Spleen (tissue), 13 donors: ENCODE measurements around the gene CCSER2. TPM values are rescaled to one million over a fixed set of nuclear protein-coding genes. Genes with fewer than 3 reads are reported as not detected.
"Not testable (repeated sequence)": the region's sequence is repeated elsewhere in the genome, so short reads cannot be mapped to it uniquely, and the experiment has no call there.

ENCODE experiments used
- DNase-seq: peaks from one replicate; pipeline ENCODE4 v3.0.0-alpha.2; 2020
- H3K27ac ChIP-seq, 8 donors: fragments of 200-600 bp; sonication (generic) in 7 of 8; 1 replicate in 4 of 8; 2 replicates in 4 of 8; pipeline versions ENCODE4 v1.5.0 to v1.8.0; 2016 to 2021; ENCODE audit warnings: inconsistent platforms in 4 of 8, mild to moderate bottlenecking in 4 of 8, moderate library complexity in 1 of 8
- H3K27me3 ChIP-seq, 7 donors: fragments of 200-600 bp; sonication (generic) in 6 of 7; replicated peaks in 1 of 7; 1 replicate in 4 of 7; 2 replicates in 3 of 7; pipeline versions ENCODE4 v1.5.0 to v1.8.0; 2016 to 2021; ENCODE audit warnings: inconsistent platforms in 3 of 7, mild to moderate bottlenecking in 1 of 7
- H3K36me3 ChIP-seq, 6 donors: fragments of 200-600 bp; sonication (generic) in 5 of 6; 1 replicate in 4 of 6; 2 replicates in 2 of 6; pipeline versions ENCODE4 v1.5.0 to v1.8.0; 2016 to 2021; ENCODE audit warnings: inconsistent platforms in 2 of 6
- H3K4me1 ChIP-seq, 6 donors: fragments of 200-600 bp; sonication (generic) in 5 of 6; 1 replicate in 3 of 6; 2 replicates in 3 of 6; pipeline versions ENCODE4 v1.5.0 to v1.8.0; 2016 to 2021; ENCODE audit warnings: inconsistent platforms in 3 of 6
- H3K4me3 ChIP-seq, 8 donors: fragments of 200-600 bp; sonication (generic) in 7 of 8; 1 replicate in 4 of 8; 2 replicates in 4 of 8; pipeline versions ENCODE4 v1.5.0 to v1.8.0; 2016 to 2021; ENCODE audit warnings: inconsistent platforms in 4 of 8, mild to moderate bottlenecking in 4 of 8, moderate library complexity in 2 of 8
- H3K9me3 ChIP-seq, 8 donors: fragments of 200-600 bp; sonication (generic) in 7 of 8; 1 replicate in 4 of 8; 2 replicates in 4 of 8; pipeline versions ENCODE4 v1.5.0 to v1.8.0; 2016 to 2021; ENCODE audit warnings: inconsistent platforms in 4 of 8
- CTCF ChIP-seq, 11 experiments: fragments of 200-600 bp in 7 of 11; fragments of 450-650 bp in 4 of 11; sonication (generic) in 4 of 11; IDR thresholded peaks in 8 of 11; conservative IDR thresholded peaks in 3 of 11; 1 replicate in 7 of 11; 2 replicates in 4 of 11; pipeline versions ENCODE4 v1.4.0 to v1.8.0; 2016 to 2021; ENCODE audit warnings: antibody characterized with exemption in 11 of 11, inconsistent platforms in 4 of 11, mild to moderate bottlenecking in 1 of 11
- POLR2A ChIP-seq, 3 donors: fragments of 450-650 bp; IDR thresholded peaks; one replicate each; pipeline ENCODE4 v1.5.1; 2017; ENCODE audit warnings: antibody characterized with exemption in 3 of 3, mild to moderate bottlenecking in 1 of 3
- POLR2AphosphoS5 ChIP-seq, 3 donors: sonication (generic); formaldehyde crosslinking; IDR thresholded peaks; one replicate each; pipeline ENCODE4 v1.5.1; 2017; ENCODE audit warnings: antibody characterized with exemption in 3 of 3
- WGBS, 5 donors: extraction: QIAGEN DNeasy Blood & Tissue Kit in 3 of 5; methylation state at CpG; one replicate each; pipeline versions ENCODE4 v1.1.5 to v1.1.7; 2013 to 2018; 5-methylcytosine and 5-hydroxymethylcytosine counted together
- intact Hi-C: fragments of 100-400 bp; cut with DNase I; formaldehyde crosslinking; loops from one replicate; pipeline ENCODE4 v1.15.0; 2023; ENCODE audit warnings: low total_unique reads
- long read RNA-seq, 2 donors: transcript quantifications; one replicate each; lab custom pipeline, GENCODE V29; 2026
- polyA plus RNA-seq, 3 donors: library from polyadenylated mRNA; stranded (reverse); fragments of 200-250 nt; gene quantifications; one replicate each; pipeline ENCODE4 v1.2.1, GENCODE V29; 2013
- total RNA-seq, 7 donors: library from RNA; depleted of rRNA in 3 of 7; stranded (reverse); fragments of >200 nt in 3 of 7; fragmentation: NEBNext Ultra II Directional in 4 of 7; extraction: Animal tissue kit (Norgen Biotek cat#: 25700) in 4 of 7; gene quantifications; one replicate each; pipeline versions ENCODE4 v1.1.0 to v1.2.1, GENCODE V29; 2016 to 2021
- donor health status: healthy with polysubstance abuse.
- donor health status: DM: no; HTN: no; CAD: no; lungs with moderate emphysema.
- donor health status: DM: no; HTN: no; CAD: no.
- donor health status: Bipolar disorder and iron deficiency.
- donor health status: healthy.
- donor health status: DM: no; HTN: no; CAD: no.
- donor health status: DM: yes; HTN: yes; CAD: no.

The CCSER2 gene
- total RNA-seq, result 10 to 100 TPM; 38.9 to 61.4 (median 54.3) TPM
- 1 to 10 TPM; 5.3 to 8.1 (median 5.6) TPM for polyA plus RNA-seq
- long read RNA-seq, donor 1, partial matches to known transcripts, result 0 of 1 reads
- long read RNA-seq, donor 1, other reads (novel, unspliced or antisense), result 0 of 1 reads
- long read RNA-seq, donor 2, full-length matches to known transcripts, result 1 of 1 reads
- long read RNA-seq, donor 2, partial matches to known transcripts, result 0 of 1 reads
- long read RNA-seq, donor 2, other reads (novel, unspliced or antisense), result 0 of 1 reads

- Histone ChIP-seq H3K9me3 (no peaks in the 10 kb centered on the region), H3K36me3 (no peaks in the 10 kb centered on the region), H3K4me1 (peaks cover 13 to 54% (median 34%) of the 10 kb centered on the region in 6 donors), H3K27ac (peak within 1 kb of the TSS; percentile 63 to 99 (median 96)), H3K27me3 (no peaks in the 10 kb centered on the region), H3K4me3 (peak within 1 kb of the TSS; percentile 67 to 94 (median 86))
- TF ChIP-seq CTCF (IDR thresholded peaks at IDR 0.05 in 8 of 11, conservative IDR thresholded peaks at IDR 0.05 in 3 of 11) (peak in 2 of 11 experiments; percentile 2 to 30), POLR2A (IDR thresholded peaks at IDR 0.05) (peak in 2 of 3 donors; percentile 46 to 50), POLR2AphosphoS5 (IDR thresholded peaks at IDR 0.05) (peak; percentile 86 to 89 (median 88))
- intact Hi-C loops, result no loop called here
- 0 to 1% (median 0%) methylated on average over 7 to 104 of the region's 104 CpGs for WGBS, 5 donors
- DNase-seq, result peak; percentile 99
Observed at GRCh38 chr10:84328418-84329195, at the start of gene CCSER2. Gene CCSER2 (plus strand): TSS chr10:84328589. CDS start chr10:84371053, 42,464 bp downstream.

- intact Hi-C loops, H3K4me3 ChIP-seq, H3K9me3 ChIP-seq, H3K27ac ChIP-seq, H3K36me3 ChIP-seq, H3K4me1 ChIP-seq, DNase-seq: not testable (repeated sequence)
- 69 to 82% (median 80%) methylated on average over 23 to 31 of the region's 31 CpGs for WGBS, 5 donors
- peaks cover 0 to 27% (median 0%) of the 10 kb centered on the region in 7 donors for H3K27me3 ChIP-seq
Observed at GRCh38 chr10:84279876-84280475, 48.4 kb upstream of the CCSER2 start.

GRCh38 chr10:84286695-84287094 lies 41.7 kb upstream of the CCSER2 start:
- H3K4me3 ChIP-seq, result no peak overlapping the region
- no peak for DNase-seq

GRCh38 chr10:84288151-84288550 lies 40.2 kb upstream of the CCSER2 start:
- Histone ChIP-seq H3K4me1 (no peaks in the 10 kb centered on the region), H3K27me3 (no peaks in the 10 kb centered on the region), H3K9me3 (no peaks in the 10 kb centered on the region), H3K36me3 (no peaks in the 10 kb centered on the region), H3K4me3 (no peak overlapping the region), H3K27ac (no peak overlapping the region)
- 85 to 94% (median 93%) methylated on average over 1 of the region's 1 CpG for WGBS, 5 donors
- TF ChIP-seq POLR2AphosphoS5 (IDR thresholded peaks at IDR 0.05) (no peak), POLR2A (IDR thresholded peaks at IDR 0.05) (no peak), CTCF (IDR thresholded peaks at IDR 0.05 in 8 of 11, conservative IDR thresholded peaks at IDR 0.05 in 3 of 11) (no peak)
- no peak for DNase-seq
- intact Hi-C loops, result no loop called here

More at GRCh38 chr10:84286695-84287094, 41.7 kb upstream of the CCSER2 start:
- H3K27me3 ChIP-seq, result no peaks in the 10 kb centered on the region
- no peak overlapping the region for H3K27ac ChIP-seq
- intact Hi-C loops, result no loop called here
- no peak for TF ChIP-seq POLR2A (IDR thresholded peaks at IDR 0.05)
- no peak for TF ChIP-seq POLR2AphosphoS5 (IDR thresholded peaks at IDR 0.05)
- no peak for TF ChIP-seq CTCF (IDR thresholded peaks at IDR 0.05 in 8 of 11, conservative IDR thresholded peaks at IDR 0.05 in 3 of 11)
- H3K9me3 ChIP-seq, result no peaks in the 10 kb centered on the region
- no peaks in the 10 kb centered on the region for H3K36me3 ChIP-seq
- H3K4me1 ChIP-seq, result no peaks in the 10 kb centered on the region
